ENCODE data around the gene XYLT1.
"Not testable (repeated sequence)": the region's sequence is repeated elsewhere in the genome, so short reads cannot be mapped to it uniquely, and the experiment has no call there.

XYLT1 gene

GRCh38 chr16:17424771-17425170 is 46.0 kb downstream of the XYLT1 start:
- no peak for DNase-seq

- DNase-seq, result no peak
These were observed 47.5 kb downstream of the XYLT1 start for GRCh38 chr16:17423221-17423620.

DNA sequence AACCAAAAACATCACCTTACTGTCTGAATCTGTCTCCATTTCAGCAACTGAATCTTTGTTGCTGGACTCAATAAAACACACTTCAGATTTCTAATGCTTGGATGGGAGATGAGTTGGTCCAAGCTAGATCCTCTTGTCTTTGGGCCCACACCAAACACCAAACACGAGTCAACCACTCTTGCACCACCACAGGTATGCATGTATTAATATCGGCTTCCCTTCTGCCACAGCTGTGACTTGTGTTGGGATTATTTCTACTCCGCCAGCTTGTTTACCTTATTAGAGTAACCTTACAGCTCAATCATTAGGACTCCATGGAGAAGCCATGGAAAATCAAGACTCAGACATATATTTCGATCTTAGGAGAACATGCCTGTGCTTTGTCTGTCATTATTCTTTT is 49.9 kb downstream of the XYLT1 start:
- no peak for DNase-seq

DNA sequence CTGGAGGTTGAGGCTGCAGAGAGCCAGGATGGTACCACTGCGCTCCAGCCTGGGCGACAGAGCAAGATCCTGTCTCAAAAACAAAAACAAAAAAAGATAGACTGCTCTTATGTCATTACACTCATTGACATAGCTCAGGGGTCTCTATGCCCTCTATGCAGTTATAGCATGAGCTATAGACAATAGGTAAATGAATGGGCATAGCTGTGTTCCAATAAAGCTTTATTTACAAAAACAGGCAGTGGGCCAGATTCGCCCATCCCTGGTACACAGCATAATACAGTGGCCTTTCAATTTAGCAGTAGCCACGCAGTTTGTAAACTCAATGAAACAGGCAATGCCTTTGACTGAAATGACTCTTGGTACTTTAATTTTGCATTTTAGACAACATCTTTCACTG is 51.5 kb downstream of the XYLT1 start:
- no peak for DNase-seq

GRCh38 chr16:17417740-17418139 is 53.0 kb downstream of the XYLT1 start:
- no peak for DNase-seq

- no peak for DNase-seq
These were observed 54.1 kb downstream of the XYLT1 start for GRCh38 chr16:17416461-17417311.

DNA sequence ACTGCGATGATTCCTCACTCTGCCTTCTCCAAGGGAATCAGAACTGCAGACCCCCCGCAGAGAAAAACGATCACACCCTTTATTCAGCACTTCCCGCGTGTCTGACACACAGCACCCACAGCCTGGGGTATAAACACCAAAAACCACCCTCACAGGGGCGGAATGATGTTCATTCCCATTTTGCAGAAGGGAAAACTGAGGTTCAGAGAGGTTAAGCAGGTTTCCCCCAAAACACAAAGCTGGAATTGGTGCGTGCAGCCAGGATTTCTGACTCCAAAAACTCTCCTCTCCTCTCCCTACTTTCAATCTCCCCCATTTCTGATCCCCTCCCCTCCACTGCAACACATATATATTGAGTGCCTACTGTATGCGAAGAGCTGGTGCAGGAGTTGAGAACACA is 55.8 kb downstream of the XYLT1 start:
- DNase-seq, result no peak

DNA sequence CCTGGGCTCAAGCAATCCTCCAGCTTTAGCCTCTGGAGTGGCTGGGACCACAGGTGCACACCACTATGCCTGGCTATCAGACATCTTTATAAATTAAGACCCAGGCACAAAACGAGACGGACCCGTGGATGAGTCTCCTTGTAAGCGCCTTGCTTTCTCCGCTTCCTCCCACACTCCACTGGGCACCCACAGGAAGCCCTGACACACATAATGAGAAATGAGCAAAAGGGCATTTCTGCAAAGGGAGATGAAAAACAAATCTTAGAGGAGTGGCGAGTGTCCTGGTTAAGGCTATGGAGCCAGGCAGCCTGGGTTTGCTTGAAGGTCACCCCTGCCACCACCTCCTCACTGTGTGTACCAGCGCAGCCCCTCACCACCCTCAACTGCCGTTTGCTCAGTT is 56.3 kb downstream of the XYLT1 start:
- DNase-seq, result no peak

DNA sequence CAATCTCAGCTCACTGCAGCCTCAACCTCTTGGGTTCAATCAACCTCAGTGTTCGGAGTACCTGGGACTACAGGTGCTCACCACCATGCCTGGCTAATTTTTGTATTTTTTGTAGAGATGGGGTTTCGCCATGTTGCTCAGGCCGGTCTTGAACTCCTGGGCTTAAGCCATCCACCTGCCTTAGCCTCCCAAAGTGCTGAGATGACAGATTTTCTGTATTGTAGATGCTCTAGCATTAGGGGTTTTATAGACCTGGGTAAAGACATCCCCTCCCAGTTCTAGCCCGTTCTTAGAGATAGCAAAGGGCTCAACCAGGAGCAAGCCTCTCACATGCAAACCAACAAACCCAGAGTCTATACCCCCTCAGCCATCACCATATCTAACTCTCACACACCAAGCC is 57.3 kb downstream of the XYLT1 start:
- DNase-seq, result no peak

- DNase-seq, result no peak
These were observed 58.0 kb downstream of the XYLT1 start for GRCh38 chr16:17412791-17413190.

DNA sequence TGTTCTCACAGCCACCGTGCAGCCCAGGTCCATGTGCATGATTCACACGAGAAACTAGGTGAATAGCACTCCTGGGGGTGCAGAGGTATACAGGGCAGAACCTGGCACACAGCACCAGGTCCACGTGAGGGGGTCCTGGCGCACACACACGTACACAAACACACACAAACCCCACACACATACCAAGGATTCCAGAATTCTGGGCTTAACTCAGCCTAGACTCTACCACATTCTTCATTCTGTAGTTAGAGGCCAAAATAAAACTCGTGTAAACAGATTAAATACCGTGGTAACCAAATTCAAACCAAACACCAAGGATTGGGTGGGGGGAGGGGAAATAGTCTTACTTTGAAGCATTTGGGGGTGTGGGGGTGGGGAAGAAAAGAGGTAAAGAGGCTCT is 58.5 kb downstream of the XYLT1 start:
- DNase-seq, result no peak

GRCh38 chr16:17411263-17411662 is 59.5 kb downstream of the XYLT1 start:
- no peak for DNase-seq

GRCh38 chr16:17410316-17410715 is 60.4 kb downstream of the XYLT1 start:
- DNase-seq, result not testable (repeated sequence)

- no peak for DNase-seq
These were observed 60.9 kb downstream of the XYLT1 start for GRCh38 chr16:17409894-17410293.

DNA sequence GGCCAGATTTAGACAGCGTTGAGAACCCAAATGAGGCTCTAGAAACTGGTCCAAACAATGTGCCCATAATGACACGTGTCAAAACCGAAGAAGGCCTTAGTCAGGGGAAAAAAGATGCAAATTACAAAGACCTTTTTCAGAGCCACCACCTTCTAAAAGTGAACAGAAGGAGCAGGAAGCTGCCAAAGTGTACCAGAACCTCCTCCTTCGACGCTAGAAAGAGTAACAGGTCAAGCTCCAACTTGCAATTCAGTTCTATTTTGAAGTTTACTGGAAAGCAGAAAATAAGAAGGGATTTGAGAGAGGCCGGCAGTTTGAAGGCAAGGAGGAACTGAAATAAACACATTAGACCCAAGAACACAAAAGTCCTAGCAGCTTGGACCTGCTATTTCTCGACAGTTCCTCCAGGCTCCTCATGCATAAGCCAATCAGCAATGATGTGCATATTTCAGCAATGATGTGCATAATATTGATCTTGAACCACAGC is 61.8 kb downstream of the XYLT1 start:
- DNase-seq, result no peak

DNA sequence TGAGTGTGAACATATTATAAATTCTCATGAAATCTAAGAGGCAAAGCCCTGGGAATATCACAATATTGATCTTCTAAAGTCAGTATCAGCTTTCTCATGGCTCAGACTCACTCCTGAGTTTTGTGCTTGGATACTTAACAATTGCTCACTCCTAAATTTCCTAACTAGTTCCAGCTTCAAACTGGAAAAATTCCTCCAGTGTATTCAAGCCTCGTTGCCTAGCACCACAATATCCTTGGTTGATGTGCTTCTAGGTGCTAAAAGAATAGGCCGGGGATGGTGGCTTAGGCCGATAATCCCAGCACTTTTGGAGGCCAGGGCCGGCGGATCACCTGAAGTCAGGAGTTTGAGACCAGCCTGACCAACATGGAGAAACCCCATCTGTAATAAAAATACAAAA is 62.5 kb downstream of the XYLT1 start:
- no peak for DNase-seq

DNA sequence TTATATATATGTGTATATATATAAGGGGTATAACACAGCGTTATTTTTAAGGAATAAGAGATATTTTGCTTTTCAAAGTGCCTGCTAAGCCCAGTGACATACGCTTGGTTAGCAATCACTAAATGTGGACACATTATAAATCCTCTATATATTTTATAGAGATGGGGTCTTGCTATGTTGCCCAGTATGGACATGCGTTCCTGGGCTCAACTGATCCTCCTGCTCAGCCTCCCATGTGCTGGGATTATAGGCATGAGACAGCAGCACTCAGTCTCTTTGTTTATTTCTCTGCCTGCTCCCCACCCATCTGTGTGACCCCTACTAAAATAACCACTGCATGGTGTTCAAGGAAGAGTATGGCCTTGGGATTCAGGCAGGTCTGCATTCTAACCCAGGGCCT is 63.4 kb downstream of the XYLT1 start:
- no peak for DNase-seq

- no peak for DNase-seq
These were observed 65.6 kb downstream of the XYLT1 start for GRCh38 chr16:17404941-17405689.

GRCh38 chr16:17403859-17404545 is 66.8 kb downstream of the XYLT1 start:
- DNase-seq, result no peak

DNA sequence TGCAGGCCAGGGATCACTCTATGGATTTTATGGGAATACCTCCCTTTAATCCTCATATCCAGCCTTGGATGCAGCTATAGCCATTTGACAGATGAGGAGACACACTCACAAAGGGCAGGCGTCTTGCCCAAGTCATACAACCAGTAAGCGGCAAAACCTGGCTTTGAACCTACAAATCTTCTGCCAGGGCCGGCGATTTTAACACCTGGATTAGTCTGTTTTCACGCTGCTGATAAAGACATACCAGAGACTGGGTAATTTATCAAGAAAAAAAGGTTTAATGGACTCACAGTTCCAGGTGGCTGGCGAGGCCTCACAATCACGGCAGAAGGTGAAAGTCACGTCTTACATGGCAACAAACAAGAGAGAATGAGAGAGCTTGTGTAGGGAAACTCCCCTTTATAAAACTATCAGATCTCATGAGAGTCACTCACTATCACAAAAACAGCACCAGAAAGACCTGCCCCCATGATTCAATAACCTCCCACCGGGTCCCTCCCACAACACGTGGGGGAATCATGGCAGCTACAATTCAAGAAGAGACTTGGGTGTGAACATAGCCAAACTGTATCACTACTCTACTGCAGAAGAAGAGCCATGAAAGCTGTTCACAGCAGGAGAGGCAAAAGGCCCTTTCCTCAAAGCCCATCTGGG is 67.5 kb downstream of the XYLT1 start:
- no peak for DNase-seq

DNA sequence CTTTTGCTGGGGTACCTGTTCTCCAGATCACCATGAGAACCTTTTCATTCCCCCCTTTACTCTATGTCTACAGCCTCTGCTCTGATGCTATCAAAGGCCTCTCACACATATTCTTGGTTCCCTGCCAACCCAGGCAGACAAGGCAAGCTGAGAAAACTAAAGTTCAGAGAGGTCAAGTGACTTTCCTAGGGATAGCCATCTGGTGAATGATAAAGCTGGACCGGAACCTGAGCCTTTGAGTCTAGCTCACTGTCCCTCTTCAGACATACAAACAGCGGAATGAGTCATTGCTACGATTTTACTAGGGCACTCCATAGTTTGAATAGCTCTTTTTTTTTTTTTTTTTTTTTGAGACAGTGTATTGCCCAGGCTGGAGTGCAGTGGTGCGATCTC is 73.3 kb downstream of the XYLT1 start:
- DNase-seq, result no peak

DNA sequence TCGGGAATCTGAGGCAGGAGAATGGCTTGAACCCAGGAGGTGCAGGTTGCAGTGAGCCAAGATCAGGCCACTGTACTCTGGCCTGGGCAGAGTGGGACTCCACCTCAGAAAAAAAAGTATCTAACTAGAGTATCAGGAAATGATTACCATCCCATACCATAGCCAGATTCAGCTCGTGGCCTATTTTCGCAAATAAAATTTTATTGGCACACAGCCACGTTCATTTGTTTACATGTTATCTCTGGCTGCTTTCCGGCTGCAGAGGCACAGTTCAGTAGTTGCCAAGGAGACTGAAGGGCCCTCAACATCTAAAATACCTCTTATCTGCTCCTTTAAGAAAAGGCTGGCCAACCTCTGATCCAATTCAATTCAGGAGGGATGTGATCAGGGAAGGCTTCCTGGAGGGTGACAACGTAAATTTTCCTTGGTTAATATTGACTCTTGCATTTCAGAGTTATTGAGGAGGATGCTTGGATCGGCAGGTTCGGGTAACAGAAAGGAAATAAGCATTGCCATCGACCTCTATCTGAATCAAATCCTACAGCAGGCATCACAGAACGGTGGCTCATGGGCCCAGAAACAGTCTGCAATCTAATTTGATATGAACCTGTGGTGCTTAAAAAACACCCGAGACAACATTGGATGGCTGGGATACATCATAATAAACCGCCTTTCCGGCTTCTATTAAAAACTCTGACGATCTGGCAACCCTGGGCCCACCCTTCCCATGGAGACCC is 73.8 kb downstream of the XYLT1 start:
- no peak for DNase-seq

All from COR-L47 (cell line).